GM12865 (cell line): ENCODE results near the gene COL23A1.

ENCODE experiments used
- DNase-seq: peaks from one replicate; pipeline ENCODE4 v3.0.0; 2010; ENCODE audit warnings: low read depth
- H3K4me3 ChIP-seq: 2 replicates; pipeline ENCODE4 v1.5.1; 2011; ENCODE audit warnings: mild to moderate bottlenecking, low read depth, low read length, control low read depth
- CTCF ChIP-seq: IDR thresholded peaks from 2 replicates; pipeline ENCODE4 v1.5.1; 2011; ENCODE audit warnings: low read length, control low read depth, low read depth, inconsistent platforms; ENCODE audit not compliant: insufficient read depth; ENCODE audit errors: missing control alignments

COL23A1 gene

GRCh38 chr5:178424810-178425177, 165.4 kb downstream of the COL23A1 start:
- no peak for DNase-seq

GRCh38 chr5:178423901-178424809, 166.0 kb downstream of the COL23A1 start:
- TF ChIP-seq CTCF, result no peak
- no peak for DNase-seq
- no peak overlapping the region for H3K4me3 ChIP-seq

More at GRCh38 chr5:178424810-178425177, 165.4 kb downstream of the COL23A1 start:
- no peak overlapping the region for H3K4me3 ChIP-seq
- no peak for TF ChIP-seq CTCF

GRCh38 chr5:178423431-178423830, 166.8 kb downstream of the COL23A1 start:
- no peak for DNase-seq
- no peak overlapping the region for H3K4me3 ChIP-seq
- TF ChIP-seq CTCF, result no peak

GRCh38 chr5:178422400-178422775, 167.8 kb downstream of the COL23A1 start:
- H3K4me3 ChIP-seq, result no peak overlapping the region
- DNase-seq, result no peak
- TF ChIP-seq CTCF, result no peak

- DNase-seq, result no peak
- TF ChIP-seq CTCF, result no peak
These were observed 168.3 kb downstream of the COL23A1 start for GRCh38 chr5:178421699-178422399.

GRCh38 chr5:178421128-178421527, 169.1 kb downstream of the COL23A1 start:
- TF ChIP-seq CTCF, result no peak
- DNase-seq, result no peak
- no peak overlapping the region for H3K4me3 ChIP-seq

More at GRCh38 chr5:178421699-178422399, 168.3 kb downstream of the COL23A1 start:
- no peak overlapping the region for H3K4me3 ChIP-seq

- DNase-seq, result no peak
- no peak for TF ChIP-seq CTCF
- no peak overlapping the region for H3K4me3 ChIP-seq
These were observed 169.8 kb downstream of the COL23A1 start for GRCh38 chr5:178420354-178420781.
